ENCODE data around the gene HACE1.

The HACE1 gene

DNA sequence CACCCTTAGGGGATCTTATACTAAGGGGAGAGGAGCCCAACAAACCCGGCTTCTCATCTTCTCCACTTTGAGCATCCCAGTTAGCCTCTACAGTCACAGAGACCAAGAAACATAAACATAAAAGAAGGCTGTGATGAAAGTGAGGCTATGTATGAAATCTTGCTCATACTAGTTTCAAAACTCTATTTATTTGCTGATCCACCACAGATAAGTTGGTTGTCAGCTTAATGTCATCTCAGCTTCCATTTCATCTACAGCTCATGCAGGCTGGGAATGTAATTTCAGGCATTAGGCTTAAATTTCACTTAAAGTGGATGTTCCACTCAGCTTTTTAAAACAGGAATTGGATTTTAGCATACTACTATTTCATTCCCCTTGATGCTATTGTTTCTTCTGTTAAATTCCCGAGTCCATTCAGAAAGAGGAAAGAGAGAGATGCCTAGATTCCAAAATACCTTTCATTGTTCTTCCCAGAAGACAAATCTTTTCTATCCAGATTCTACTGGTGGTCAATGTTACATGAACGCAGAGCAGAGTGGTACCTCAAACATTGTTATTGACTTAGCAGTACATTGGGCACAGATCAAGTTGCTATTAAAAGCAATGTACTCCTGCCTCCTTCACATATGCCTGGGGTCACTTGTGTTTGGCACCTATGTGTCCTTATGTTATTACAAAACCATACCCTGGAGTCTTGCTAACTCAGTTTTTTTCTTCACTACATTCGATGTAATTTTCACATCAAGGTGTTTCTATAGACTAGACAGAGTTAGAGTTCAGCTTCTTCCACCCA, 149.0 kb downstream of the HACE1 start:
- Histone ChIP-seq H3K36me3 (ENCODE audit: control insufficient read depth in 2 of 2, insufficient read depth in 1 of 2, low read length in 2 of 2) (no peaks in the 10 kb centered on the region), H3K4me1 (ENCODE audit: control insufficient read depth, insufficient read depth, low read length) (no peaks in the 10 kb centered on the region), H3K27ac (ENCODE audit: extremely low read depth, low read depth, low read length) (no peak overlapping the region), H3K9me3 (ENCODE audit: control insufficient read depth, insufficient read depth, low read depth, low read length) (no peaks in the 10 kb centered on the region), H3K4me3 (ENCODE audit: low read depth, low read length) (no peak overlapping the region)
- CTCF ChIA-PET = no interaction called here
- POLR2A ChIA-PET = no interaction called here
- TF ChIP-seq ZNF645 (tag by site-specific recombination; IDR thresholded peaks at IDR 0.05) = no peak
- TF ChIP-seq SP2 (tag by site-specific recombination; IDR thresholded peaks at IDR 0.05) = no peak
- no peak for TF ChIP-seq ZBTB20 (tag by site-specific recombination; IDR thresholded peaks at IDR 0.05)
- TF ChIP-seq, protein P1, sequence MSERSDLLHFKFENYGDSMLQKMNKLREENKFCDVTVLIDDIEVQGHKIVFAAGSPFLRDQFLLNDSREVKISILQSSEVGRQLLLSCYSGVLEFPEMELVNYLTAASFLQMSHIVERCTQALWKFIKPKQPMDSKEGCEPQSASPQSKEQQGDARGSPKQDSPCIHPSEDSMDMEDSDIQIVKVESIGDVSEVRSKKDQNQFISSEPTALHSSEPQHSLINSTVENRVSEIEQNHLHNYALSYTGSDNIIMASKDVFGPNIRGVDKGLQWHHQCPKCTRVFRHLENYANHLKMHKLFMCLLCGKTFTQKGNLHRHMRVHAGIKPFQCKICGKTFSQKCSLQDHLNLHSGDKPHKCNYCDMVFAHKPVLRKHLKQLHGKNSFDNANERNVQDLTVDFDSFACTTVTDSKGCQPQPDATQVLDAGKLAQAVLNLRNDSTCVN (tag by site-specific recombination; optimal IDR thresholded peaks at IDR 0.05) = no peak
- TF ChIP-seq ZNF138 (tag by site-specific recombination; IDR thresholded peaks at IDR 0.05; ENCODE audit: borderline replicate concordance) = no peak
- no peak for TF ChIP-seq ZNF596 (tag by site-specific recombination; IDR thresholded peaks at IDR 0.05)
- TF ChIP-seq ZNF433 (tag by site-specific recombination; IDR thresholded peaks at IDR 0.05; ENCODE audit: low read depth) = no peak
- no peak for TF ChIP-seq ZNF544 (tag by site-specific recombination; IDR thresholded peaks at IDR 0.05)
- TF ChIP-seq ZNF488 (tag by site-specific recombination; IDR thresholded peaks at IDR 0.05) = no peak
- TF ChIP-seq, protein P2, sequence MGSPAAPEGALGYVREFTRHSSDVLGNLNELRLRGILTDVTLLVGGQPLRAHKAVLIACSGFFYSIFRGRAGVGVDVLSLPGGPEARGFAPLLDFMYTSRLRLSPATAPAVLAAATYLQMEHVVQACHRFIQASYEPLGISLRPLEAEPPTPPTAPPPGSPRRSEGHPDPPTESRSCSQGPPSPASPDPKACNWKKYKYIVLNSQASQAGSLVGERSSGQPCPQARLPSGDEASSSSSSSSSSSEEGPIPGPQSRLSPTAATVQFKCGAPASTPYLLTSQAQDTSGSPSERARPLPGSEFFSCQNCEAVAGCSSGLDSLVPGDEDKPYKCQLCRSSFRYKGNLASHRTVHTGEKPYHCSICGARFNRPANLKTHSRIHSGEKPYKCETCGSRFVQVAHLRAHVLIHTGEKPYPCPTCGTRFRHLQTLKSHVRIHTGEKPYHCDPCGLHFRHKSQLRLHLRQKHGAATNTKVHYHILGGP (tag by site-specific recombination; IDR thresholded peaks at IDR 0.05) = no peak
- TF ChIP-seq, protein P3, sequence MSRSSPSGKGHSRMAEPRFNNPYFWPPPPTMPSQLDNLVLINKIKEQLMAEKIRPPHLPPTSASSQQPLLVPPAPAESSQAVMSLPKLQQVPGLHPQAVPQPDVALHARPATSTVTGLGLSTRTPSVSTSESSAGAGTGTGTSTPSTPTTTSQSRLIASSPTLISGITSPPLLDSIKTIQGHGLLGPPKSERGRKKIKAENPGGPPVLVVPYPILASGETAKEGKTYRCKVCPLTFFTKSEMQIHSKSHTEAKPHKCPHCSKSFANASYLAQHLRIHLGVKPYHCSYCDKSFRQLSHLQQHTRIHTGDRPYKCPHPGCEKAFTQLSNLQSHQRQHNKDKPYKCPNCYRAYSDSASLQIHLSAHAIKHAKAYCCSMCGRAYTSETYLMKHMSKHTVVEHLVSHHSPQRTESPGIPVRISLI (tag by site-specific recombination; IDR thresholded peaks at IDR 0.05) = no peak

GRCh38 chr6:104705916-104706442, 153.7 kb downstream of the HACE1 start:
- CTCF ChIA-PET = no interaction called here
- H3K9me3 ChIP-seq (ENCODE audit: control insufficient read depth, insufficient read depth, low read depth, low read length) = no peaks in the 10 kb centered on the region

DNA sequence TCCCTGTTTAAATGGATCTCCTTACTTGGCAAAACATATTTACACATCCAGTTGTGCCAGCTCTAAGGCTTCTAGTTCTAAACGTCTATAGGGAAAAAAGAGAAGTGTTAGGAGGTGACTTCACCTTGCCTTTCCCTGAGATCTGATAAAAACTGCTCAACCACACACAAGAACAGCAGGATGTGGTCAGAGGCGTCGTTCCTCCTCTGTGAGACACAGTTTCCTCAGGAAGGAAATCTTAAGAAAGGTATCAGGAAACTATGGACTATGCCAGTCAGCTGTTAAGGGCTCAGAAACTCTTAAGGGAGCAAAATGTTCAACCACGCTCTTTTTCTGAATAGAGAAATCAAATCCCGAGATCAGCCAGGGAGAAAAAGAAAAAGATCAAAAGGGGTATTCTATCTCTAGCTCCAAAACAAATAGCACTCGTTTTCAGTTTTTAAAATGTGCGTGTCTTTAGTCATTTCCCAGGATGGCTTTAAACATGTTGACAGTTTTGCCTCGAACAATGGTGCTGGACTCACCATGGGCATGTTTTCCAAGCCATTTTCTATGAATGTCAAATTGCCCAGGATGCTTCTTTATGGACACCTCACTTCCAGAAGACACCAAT, 154.5 kb downstream of the HACE1 start:
- no peak overlapping the region for H3K27ac ChIP-seq (ENCODE audit: extremely low read depth, low read depth, low read length)
- no peaks in the 10 kb centered on the region for H3K36me3 ChIP-seq (ENCODE audit: control insufficient read depth in 2 of 2, insufficient read depth in 1 of 2, low read length in 2 of 2)
- no peaks in the 10 kb centered on the region for H3K9me3 ChIP-seq (ENCODE audit: control insufficient read depth, insufficient read depth, low read depth, low read length)
- CTCF ChIA-PET = interaction anchor here (0.8 kb wide), 1 partner anchor 22 kb away, joined by 3 read pairs; no protein-coding TSS in a partner anchor
- POLR2A ChIA-PET = no interaction called here
- no peak overlapping the region for H3K4me3 ChIP-seq (ENCODE audit: low read depth, low read length)
- no peaks in the 10 kb centered on the region for H3K4me1 ChIP-seq (ENCODE audit: control insufficient read depth, insufficient read depth, low read length)
- no peak for TF ChIP-seq ZNF16 (tag by site-specific recombination; IDR thresholded peaks at IDR 0.05; ENCODE audit: low read depth)
- no peak for TF ChIP-seq PBX3 (CRISPR knock-in tag; IDR thresholded peaks at IDR 0.05)
- TF ChIP-seq, protein P4, sequence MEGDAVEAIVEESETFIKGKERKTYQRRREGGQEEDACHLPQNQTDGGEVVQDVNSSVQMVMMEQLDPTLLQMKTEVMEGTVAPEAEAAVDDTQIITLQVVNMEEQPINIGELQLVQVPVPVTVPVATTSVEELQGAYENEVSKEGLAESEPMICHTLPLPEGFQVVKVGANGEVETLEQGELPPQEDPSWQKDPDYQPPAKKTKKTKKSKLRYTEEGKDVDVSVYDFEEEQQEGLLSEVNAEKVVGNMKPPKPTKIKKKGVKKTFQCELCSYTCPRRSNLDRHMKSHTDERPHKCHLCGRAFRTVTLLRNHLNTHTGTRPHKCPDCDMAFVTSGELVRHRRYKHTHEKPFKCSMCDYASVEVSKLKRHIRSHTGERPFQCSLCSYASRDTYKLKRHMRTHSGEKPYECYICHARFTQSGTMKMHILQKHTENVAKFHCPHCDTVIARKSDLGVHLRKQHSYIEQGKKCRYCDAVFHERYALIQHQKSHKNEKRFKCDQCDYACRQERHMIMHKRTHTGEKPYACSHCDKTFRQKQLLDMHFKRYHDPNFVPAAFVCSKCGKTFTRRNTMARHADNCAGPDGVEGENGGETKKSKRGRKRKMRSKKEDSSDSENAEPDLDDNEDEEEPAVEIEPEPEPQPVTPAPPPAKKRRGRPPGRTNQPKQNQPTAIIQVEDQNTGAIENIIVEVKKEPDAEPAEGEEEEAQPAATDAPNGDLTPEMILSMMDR (tag by site-specific recombination; IDR thresholded peaks at IDR 0.05) = no peak
- no peak for TF ChIP-seq ZNF645 (tag by site-specific recombination; IDR thresholded peaks at IDR 0.05)
- TF ChIP-seq ZNF10 (tag by site-specific recombination; IDR thresholded peaks at IDR 0.05) = no peak
- TF ChIP-seq MEIS1 (CRISPR knock-in tag; IDR thresholded peaks at IDR 0.05; ENCODE audit: borderline replicate concordance) = no peak
- TF ChIP-seq ZNF677 (tag by site-specific recombination; IDR thresholded peaks at IDR 0.05) = no peak

More at GRCh38 chr6:104705916-104706442, 153.7 kb downstream of the HACE1 start:
- POLR2A ChIA-PET = no interaction called here
- Histone ChIP-seq H3K4me3 (ENCODE audit: low read depth, low read length) (no peak overlapping the region), H3K4me1 (ENCODE audit: control insufficient read depth, insufficient read depth, low read length) (no peaks in the 10 kb centered on the region), H3K36me3 (ENCODE audit: control insufficient read depth in 2 of 2, insufficient read depth in 1 of 2, low read length in 2 of 2) (no peaks in the 10 kb centered on the region), H3K27ac (ENCODE audit: extremely low read depth, low read depth, low read length) (no peak overlapping the region)
- no peak for TF ChIP-seq ZNF677 (tag by site-specific recombination; IDR thresholded peaks at IDR 0.05)
- TF ChIP-seq ZNF776 (tag by site-specific recombination; IDR thresholded peaks at IDR 0.05; ENCODE audit: borderline replicate concordance) = no peak
- no peak for TF ChIP-seq ZEB2 (tag by site-specific recombination; IDR thresholded peaks at IDR 0.05)
- no peak for TF ChIP-seq ZNF561 (tag by site-specific recombination; IDR thresholded peaks at IDR 0.05; ENCODE audit: borderline replicate concordance)
- no peak for TF ChIP-seq ZNF792 (tag by site-specific recombination; IDR thresholded peaks at IDR 0.05)
